Superior temporal gyrus (tissue), 1 donor: Measurements from ENCODE around the gene FGFBP2.
"Not testable (repeated sequence)": the region's sequence is repeated elsewhere in the genome, so short reads cannot be mapped to it uniquely, and the experiment has no call there.

ENCODE experiments used
- DNase-seq: peaks from one replicate; pipeline ENCODE4 v3.0.0-alpha.2; 2016; ENCODE audit errors: extremely low spot score

Gene FGFBP2

DNA sequence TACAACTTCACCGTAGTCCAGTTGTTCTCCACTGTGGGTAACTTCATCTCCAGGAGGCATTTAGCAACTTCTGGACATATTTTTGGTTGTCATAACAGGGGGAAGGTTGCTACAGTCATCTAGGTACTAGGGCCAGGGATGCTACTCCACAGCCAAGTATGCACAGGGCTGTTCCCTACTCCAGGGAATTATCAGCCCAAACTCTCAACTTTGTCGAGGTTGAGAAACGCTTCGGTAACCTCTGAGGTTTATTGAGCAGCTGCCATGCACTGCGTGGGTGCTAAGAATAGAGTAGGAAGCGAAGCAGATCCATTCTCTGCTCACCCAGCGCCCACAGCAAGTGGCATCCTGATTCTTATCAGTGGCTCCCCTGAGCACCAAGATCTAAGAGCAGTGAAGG, 32.7 kb downstream of the FGFBP2 start:
- DNase-seq, result no peak

DNA sequence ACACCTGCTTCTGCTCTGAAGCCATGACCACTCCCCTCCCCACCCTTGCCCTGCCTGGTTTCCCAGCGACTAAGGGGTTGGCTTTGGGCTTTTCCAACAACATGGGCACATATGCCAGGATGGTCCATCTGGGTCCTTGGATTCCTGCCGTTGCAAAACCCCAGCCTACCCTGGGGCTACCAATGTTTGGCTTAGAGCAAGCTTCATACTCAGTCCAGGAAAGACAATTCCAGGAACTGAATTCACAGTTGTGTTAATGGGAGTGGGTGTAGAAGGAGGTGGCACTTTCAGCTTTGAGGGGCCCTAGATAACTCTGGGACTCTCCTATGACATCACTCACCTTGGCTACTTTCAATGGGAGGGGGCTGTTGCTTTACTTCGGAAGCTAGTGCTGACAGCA, 33.4 kb downstream of the FGFBP2 start:
- DNase-seq, result no peak

DNA sequence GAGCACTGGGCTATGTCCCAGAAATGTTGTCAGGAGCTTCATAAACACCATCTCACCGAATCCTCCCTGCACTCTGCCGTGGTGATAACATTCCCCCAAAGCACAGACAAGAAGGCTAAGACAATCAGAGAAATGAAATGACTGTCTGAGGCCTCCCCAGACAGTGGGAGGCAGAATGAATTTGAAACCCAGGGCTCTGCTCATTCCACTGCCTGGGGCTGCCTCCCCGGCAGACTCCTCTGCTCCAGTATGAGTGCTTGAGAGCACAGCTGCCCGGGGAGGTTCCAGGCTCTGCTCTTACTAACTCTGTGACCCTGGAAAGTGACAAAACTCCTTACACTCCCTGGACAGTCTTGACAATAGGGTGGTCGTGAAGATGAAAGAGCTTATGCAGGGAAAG, 34.1 kb downstream of the FGFBP2 start:
- DNase-seq, result no peak

DNA sequence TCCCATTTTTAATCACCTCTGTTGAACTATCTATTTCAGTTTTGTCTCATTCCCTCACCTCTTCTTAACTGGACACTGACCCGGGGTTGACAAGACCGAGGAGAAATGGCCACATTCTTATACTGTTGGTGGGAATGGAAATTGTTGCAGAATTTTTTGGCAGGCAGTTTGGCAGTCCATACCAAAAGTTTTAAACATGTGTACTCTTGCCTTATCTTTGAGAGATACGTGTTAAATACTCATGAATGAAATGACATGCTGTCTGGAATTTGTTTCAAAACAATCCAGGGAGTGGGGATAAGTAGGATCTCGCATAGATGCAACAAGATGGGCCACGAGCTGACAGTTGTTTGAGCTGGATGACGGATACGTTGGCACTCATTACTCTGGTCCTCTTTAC, 36.5 kb downstream of the FGFBP2 start:
- no peak for DNase-seq

DNA sequence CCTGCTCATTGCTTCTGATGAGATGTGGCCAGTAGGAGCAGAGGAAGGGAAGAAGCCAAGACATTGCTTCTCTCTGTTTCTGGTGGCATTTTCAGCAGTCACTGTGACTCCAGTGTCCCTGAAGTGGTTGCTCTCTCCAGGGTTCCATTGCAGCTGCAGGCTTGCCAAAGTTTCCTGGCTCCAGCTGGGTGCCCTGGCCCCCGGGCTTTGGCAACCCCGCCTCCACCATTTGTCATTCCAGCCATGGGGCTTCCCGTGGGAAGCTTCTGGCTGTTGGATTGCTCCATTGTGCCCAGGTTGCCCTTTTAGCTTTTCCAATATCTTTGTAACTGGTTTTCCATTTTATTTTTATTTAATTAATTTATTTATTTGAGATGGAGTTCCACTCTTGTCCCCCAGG, 37.1 kb downstream of the FGFBP2 start:
- no peak for DNase-seq

DNA sequence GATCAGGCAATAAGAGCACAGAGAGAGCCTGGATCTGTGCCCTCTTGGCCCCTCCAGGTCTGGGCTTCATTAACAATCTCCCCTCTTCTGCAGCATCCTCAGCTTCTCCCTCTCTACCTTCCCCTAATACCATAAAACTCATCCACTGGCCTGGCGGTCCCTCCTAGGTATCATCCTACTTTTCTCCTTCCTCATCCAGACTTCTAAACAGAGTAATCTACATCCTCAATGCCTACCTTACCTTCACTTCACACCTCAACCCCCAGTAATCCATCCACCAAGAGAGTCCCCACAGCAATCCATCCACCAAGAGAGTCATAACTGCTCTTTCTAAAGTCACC, 41.4 kb downstream of the FGFBP2 start:
- DNase-seq, result no peak

DNA sequence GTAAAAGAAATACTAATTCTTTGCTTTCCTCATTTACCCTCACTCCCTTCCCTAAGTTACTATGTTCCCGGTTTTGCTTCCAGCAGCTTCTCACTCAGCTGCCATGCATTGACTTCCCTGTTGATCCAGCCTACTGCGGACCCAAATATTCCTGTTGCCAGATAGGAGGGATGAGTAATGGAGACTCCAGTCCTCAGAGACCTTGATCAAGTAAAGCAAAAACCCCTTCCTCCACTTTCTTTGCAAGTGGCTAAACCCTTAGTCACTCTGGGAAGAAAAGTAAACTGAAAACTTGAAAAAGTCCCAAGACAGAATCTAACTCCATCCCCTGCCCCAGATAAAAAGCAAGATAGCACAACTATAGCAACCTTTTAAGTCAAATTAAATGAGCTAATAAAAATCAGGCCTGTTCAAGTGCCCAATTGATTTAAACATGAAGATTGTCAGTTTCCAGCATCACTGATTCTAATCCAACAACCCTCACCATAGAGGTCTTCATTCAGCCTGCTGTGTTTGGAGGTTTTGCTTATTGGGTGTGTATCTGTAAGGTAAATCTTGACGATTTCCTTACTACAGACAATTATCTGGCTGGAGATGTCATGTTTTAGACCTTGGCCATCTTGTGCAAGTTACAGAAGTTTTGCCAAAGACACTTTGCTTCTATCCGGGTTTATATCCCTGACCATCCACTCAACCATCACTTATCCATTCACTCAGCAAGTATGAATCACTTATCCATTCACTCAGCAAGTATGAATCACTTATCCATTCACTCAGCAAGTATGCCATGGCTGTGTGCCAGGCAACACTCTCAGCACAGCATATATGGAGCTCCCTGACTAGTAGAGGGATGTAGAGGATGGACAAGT, 42.0 kb downstream of the FGFBP2 start:
- DNase-seq, result no peak

DNA sequence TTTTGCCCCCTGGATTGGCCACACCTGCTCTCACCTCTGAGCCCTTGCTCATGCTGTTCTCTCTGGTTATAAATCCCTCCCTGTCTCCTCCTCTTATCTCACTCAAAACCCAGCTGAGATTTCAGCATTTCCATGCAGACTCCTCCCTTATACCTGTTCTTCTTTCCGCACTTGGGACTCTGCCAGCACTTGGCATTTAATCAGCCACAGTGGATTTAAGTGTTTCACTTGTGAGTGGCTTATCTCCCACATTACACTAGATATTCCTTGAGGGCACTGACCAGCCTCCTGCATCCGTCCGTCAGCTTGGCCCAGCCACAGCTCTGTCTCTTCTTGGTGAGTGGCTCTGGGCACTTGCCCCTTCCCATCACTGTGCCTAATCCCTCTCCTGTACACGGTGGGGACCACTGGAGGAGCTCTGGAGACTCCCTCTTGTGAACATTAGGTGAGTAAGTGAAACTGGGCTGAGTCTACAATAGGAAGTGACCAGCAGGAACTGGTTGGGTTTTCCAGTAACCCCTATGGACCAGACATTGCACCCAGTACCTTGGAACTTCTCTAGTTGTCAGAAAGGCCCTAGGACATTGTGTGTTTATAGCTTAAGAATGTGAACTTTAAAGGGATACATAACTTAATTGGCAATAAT, 44.4 kb downstream of the FGFBP2 start:
- no peak for DNase-seq

DNA sequence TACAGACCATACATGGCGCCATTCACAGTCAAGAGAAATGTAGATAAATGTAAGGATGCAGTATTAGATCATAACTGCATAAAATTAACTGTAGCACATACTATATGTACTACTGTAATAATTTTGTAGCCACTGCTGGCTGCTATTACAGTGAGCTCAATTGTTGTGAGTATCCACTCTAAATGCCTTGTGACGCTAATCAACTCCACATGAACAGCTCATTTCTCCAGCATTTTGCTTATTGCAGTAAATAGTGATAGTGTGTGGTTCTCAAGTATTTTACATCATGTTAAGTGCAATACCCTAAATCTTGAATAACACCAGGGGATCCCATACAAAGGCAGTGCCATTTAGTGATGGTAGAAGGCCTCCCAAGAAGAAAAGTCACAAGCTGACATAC, 45.7 kb downstream of the FGFBP2 start:
- DNase-seq, result no peak

DNA sequence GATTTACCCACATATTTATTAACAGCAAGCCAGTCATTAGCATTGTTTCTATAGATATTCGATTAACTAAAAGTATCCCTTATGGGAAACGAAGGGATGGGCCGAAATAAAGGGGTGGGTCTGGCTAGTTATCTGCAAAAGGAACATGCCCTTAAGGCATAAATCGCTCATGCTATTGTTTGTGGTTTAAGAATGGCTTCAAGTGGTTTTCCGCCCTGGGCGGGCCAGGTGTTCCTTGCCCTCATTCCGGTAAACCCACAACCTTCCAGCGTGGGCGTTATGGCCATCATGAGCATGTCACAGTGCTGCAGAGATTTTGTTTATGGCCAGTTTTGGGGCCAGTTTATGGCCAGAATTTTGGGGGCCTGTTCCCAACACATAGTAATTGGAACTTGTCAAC, 46.6 kb downstream of the FGFBP2 start:
- DNase-seq, result not testable (repeated sequence)

DNA sequence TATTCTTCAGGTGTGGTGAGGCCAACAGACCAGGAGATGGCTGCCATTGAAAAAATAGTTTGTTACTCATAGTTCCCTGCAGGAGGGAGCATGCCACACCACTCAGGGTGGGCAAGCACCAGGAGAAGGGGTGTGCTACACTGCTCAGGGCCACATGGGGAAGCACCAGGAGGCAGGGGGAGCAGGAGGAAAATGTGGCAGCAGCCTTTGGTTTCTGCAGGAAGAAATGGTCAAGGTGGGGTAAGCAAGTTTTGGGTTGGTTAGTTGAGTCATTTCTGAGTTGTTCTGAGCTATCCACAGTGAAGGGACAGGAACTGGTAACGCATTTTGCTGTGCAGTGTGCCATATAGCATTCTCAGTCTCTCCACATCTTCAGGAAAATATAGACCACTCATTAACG, 48.2 kb downstream of the FGFBP2 start:
- no peak for DNase-seq

DNA sequence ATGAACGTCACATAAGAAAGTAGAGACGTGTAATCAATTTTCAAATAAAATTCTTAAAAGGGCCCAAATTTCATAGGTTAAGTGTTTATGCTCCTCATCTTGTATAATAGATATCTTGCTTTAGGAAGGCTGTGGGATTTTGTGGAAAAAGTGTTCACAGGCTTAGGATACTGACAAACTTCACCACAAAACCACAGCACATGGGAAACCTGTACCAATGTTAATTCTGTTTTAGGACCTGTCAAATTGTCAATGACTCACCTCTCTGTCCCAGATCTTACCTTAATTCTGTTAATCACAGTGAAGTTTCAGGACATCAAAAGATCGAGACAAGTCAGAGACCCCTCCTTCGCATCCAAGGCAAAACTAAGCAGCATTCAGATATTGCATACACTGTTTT, 48.7 kb downstream of the FGFBP2 start:
- no peak for DNase-seq

DNA sequence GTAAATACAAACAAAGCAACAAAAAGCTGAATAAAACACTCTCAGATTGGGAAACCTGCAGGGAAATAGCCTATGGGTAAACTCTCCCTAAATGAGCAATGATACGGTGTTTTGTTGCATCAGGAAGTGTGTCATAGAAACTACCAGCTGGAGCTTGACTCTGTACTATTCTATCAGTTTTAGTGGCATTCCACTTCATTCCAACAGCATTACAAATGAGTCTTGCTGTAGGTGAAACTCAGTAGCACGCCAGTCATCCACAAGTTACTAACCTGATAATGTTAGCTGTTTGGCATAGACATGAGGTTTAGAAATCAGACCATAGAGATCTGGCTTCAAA, 49.4 kb downstream of the FGFBP2 start:
- no peak for DNase-seq

DNA sequence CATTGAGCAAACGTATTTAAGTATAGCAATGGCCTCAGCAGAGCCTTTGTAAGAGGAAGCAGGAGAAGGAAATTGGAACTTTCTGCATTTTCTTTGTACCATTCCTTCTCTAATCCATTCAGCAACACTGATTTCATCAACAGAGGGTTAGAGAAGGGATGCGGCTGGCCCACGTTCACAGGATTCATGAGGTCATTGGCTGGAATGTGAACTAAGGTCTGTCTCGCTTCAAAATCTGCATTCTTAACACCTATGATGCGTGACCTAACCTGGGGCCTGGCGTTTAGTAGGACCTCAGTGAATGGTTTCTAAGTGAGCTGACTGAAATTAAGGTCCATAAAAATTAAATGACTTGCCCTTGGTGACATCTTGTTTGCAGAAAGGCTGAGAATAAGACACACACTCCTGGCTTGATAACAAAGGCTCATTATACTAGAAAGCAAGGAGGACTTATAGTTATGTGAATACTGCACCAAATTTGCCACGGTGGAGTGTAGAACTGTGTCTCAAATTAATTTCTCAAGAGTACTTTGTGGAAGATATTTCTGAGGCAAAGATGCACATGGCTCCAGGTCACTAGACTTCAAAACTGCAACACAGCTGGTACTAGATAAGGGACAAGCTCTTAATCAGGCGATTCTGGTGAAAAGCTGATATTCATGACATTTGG, 49.9 kb downstream of the FGFBP2 start:
- no peak for DNase-seq

DNA sequence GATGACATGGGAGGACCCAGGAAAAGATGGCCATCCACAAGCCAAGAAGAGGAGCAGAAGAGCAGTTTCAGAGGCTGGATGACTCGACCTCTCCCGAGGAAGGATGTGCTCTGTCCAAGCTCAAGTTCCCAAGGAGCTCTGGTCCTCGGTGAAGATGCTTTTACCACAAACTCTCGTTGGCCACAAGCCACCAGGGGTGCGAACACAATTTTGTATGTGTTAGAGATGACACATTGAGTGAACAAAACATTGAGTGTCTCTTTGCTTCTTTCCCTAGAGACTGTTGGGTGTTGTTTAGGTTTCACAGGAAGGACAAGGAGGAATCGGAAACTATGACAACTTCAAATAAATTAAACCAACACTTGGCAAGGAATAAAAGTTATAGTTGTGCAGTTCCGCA, 50.7 kb downstream of the FGFBP2 start:
- no peak for DNase-seq
